Left lung (tissue), 10 donors: ENCODE results near the gene AK5. TPM values are rescaled to one million over a fixed set of nuclear protein-coding genes. Genes with fewer than 3 reads are reported as not detected.
A peak's percentile ranks its signal among the peaks of the same experiment; 100 is the strongest.

Experiments used
- ATAC-seq: fragments of 200-7000 bp; cut with Tn5 transposase; one replicate; pipeline ENCODE4 v1.9.1; 2020; ENCODE audit warnings: moderate library complexity
- DNase-seq, 4 donors: peaks; one replicate each; pipeline ENCODE4 v3.0.0-alpha.2; 2013 to 2020
- H3K27ac ChIP-seq, 2 donors: fragments of 200-600 bp; sonication (generic) in 1 of 2; one replicate each; pipeline versions ENCODE4 v1.5.0 to v1.8.0; 2020 to 2021
- H3K27me3 ChIP-seq, 2 donors: fragments of 200-600 bp; sonication (generic) in 1 of 2; one replicate each; pipeline versions ENCODE4 v1.5.0 to v1.8.0; 2020 to 2021
- H3K36me3 ChIP-seq, 2 donors: fragments of 200-600 bp; sonication (generic) in 1 of 2; one replicate each; pipeline versions ENCODE4 v1.5.0 to v1.8.0; 2020 to 2021
- H3K4me1 ChIP-seq, 2 donors: fragments of 200-600 bp; one replicate each; pipeline ENCODE4 v1.8.0; 2021
- H3K4me3 ChIP-seq, 2 donors: fragments of 200-600 bp; sonication (generic) in 1 of 2; one replicate each; pipeline versions ENCODE4 v1.5.0 to v1.8.0; 2020 to 2021; ENCODE audit warnings: mild to moderate bottlenecking in 1 of 2
- H3K9me3 ChIP-seq, 2 donors: fragments of 200-600 bp; sonication (generic) in 1 of 2; one replicate each; pipeline versions ENCODE4 v1.5.0 to v1.8.0; 2020 to 2021
- intact Hi-C, 2 donors: fragments of 100-400 bp; cut with DNase I; formaldehyde crosslinking; loops; one replicate each; pipeline versions ENCODE4 v1.11.2 to v1.14.2; 2022
- polyA plus RNA-seq, 6 donors: library from polyadenylated mRNA; unstranded; fragments of 120-200 nt; gene quantifications; one replicate each; pipeline ENCODE4 v1.2.1, GENCODE V29; 2013; ENCODE audit not compliant: insufficient read length in 6 of 6
- total RNA-seq, 2 donors: library from RNA; stranded (reverse); fragmentation: NEBNext Ultra II Directional; extraction: Animal tissue kit (Norgen Biotek cat#: 25700); gene quantifications; one replicate each; pipeline ENCODE4 v1.2.1, GENCODE V29; 2021
- TF ChIP-seq, protein P1 (sequence below), 2 donors: fragments of 200-600 bp; sonication (generic) in 1 of 2; IDR thresholded peaks; one replicate each; pipeline versions ENCODE4 v1.5.0 to v1.8.0; 2021; ENCODE audit warnings: antibody characterized with exemption in 2 of 2
- donor health status: DM: no; HTN: yes; CAD: no.
- donor health status: DM: no; HTN: no; CAD: no.

The AK5 gene
- total and polyA plus RNA-seq, 8 donors, result 0.29 to 1.4 (median 0.80) TPM

DNA sequence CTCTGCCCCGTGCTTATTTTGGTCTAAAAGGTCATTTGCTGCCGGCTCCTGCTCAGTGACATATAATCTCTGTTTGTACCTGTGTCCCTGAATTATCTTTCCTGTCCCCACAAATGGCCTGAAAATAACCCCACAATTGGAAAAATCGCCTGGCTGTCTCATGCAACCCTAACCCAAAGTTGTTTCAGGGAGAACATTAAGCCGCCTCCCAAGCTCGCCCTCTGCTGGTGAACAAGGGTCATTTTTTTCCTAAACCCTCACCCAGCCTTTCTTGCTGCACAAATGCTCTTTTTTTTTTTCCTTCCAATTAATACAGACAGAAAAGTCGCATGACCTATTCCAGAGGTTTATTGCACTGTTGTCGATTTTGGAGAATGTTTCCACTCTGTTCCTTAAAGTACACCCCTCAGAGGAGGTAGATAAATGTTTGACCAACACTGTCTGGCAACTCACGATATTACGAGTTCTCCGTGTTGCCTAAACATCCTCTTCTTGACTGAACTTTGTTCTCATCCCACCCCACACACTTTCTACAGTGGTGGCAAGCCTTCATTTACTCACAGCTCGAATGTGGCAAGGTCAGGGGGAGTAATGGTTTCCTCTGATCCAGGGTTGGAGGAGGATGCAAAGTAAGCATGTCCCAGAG lies 252.0 kb downstream of the AK5 start:
- Histone ChIP-seq H3K27ac (peak overlapping the region in 1 of 2 donors; percentile 48), H3K9me3 (peaks cover 0 to 3% of the 10 kb centered on the region in 2 donors), H3K4me3 (no peak overlapping the region), H3K4me1 (peaks cover 0 to 16% of the 10 kb centered on the region in 2 donors), H3K27me3 (no peaks in the 10 kb centered on the region), H3K36me3 (no peaks in the 10 kb centered on the region)
- peak in 3 of 4 donors; percentile 49 to 69 (median 53) for DNase-seq
- ATAC-seq, result peak; percentile 87
- TF ChIP-seq, protein P1, sequence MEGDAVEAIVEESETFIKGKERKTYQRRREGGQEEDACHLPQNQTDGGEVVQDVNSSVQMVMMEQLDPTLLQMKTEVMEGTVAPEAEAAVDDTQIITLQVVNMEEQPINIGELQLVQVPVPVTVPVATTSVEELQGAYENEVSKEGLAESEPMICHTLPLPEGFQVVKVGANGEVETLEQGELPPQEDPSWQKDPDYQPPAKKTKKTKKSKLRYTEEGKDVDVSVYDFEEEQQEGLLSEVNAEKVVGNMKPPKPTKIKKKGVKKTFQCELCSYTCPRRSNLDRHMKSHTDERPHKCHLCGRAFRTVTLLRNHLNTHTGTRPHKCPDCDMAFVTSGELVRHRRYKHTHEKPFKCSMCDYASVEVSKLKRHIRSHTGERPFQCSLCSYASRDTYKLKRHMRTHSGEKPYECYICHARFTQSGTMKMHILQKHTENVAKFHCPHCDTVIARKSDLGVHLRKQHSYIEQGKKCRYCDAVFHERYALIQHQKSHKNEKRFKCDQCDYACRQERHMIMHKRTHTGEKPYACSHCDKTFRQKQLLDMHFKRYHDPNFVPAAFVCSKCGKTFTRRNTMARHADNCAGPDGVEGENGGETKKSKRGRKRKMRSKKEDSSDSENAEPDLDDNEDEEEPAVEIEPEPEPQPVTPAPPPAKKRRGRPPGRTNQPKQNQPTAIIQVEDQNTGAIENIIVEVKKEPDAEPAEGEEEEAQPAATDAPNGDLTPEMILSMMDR (IDR thresholded peaks at IDR 0.05), result peak; percentile 66 to 67
- intact Hi-C loops, result loop anchor here in 1 of 2 donors (10.0 kb wide), 1 partner anchor 369 kb away; no protein-coding TSS in a partner anchor

DNA sequence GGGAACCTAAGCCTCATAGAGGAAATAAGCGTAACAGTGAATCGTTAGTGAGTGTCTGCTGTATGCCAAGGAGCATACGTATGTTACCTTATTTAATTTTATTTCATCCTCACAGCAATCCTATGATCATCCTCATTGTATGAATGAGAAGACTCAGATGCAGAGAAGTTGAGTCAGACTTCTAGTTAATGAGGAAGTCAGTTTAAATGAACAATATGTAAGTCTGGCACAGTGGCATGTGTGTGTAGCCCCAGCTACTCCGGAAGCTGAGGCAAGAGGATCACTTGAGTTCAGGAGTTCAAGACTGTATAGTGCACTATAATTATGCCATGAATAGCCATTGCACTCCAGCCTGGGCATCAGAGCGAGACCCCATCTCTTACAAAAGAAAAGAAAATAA lies 252.6 kb downstream of the AK5 start:
- DNase-seq, result no peak
- ATAC-seq, result peak; percentile 26

DNA sequence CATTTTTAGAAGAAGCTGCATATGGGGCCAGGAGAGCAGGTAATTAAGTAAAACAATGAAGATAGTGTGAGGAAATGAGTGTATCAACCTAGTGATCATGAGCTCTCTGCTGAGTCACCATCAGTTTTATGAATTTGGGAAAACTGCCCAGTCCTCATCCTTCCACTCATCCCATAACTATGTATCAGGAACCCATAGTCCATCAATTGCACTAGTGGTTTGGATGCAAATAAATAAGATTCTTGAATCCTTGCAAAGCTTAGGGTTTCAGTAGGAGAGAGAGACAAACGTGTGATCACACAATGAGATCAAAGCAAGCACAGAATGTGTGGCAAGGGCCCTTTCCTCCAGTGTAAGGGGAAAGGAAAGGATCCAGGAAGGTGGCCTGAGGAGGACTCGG lies 255.0 kb downstream of the AK5 start:
- Histone ChIP-seq H3K4me1 (peaks cover 8 to 23% of the 10 kb centered on the region in 2 donors), H3K9me3 (no peaks in the 10 kb centered on the region), H3K36me3 (no peaks in the 10 kb centered on the region), H3K27ac (no peak overlapping the region), H3K4me3 (no peak overlapping the region), H3K27me3 (no peaks in the 10 kb centered on the region)
- TF ChIP-seq, protein P1 (IDR thresholded peaks at IDR 0.05), result no peak
- intact Hi-C loops, result loop anchor here in 1 of 2 donors (10.0 kb wide), 1 partner anchor 372 kb away; no protein-coding TSS in a partner anchor
- ATAC-seq (no peak), DNase-seq (no peak)

More for the DNA sequence above, 252.6 kb downstream of the AK5 start:
- H3K27ac ChIP-seq, result no peak overlapping the region
- TF ChIP-seq, protein P1 (IDR thresholded peaks at IDR 0.05), result no peak
- peaks cover 0 to 3% of the 10 kb centered on the region in 2 donors for H3K9me3 ChIP-seq
- peaks cover 3 to 16% of the 10 kb centered on the region in 2 donors for H3K4me1 ChIP-seq
- no peaks in the 10 kb centered on the region for H3K27me3 ChIP-seq
- H3K4me3 ChIP-seq, result no peak overlapping the region
- intact Hi-C loops, result loop anchor here in 1 of 2 donors (10.0 kb wide), 1 partner anchor 370 kb away; no protein-coding TSS in a partner anchor
- no peaks in the 10 kb centered on the region for H3K36me3 ChIP-seq

DNA sequence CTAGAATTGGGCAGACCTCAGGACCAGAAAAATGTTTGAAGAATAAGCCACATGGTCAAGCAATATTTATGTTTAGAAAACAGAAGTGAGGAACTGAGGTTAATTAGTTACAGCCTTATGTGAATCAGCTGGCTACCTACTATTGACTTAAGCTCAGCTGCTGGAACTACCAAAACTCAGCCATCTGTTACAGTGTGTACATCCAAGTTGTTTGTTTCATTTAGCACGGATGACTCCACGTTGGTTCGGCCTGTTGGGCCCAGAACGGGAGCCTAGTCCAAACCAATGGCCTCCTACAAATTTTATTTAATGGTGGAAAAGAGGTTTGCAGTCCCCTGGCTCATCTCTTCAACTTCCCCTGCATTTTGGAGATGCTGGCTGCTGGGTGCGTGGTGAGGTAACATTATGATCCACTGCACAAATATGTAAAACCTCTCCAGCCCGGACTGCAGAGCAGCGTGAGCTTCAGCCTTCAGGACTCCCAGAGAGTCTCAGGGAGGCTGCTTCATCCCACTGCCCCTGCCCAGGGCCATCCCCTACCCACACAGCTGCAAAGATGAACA lies 257.2 kb downstream of the AK5 start:
- intact Hi-C loops, result loop anchor here in 1 of 2 donors (10.0 kb wide), 1 partner anchor 374 kb away; no protein-coding TSS in a partner anchor

More for the DNA sequence above, 257.2 kb downstream of the AK5 start:
- H3K27me3 ChIP-seq, result no peaks in the 10 kb centered on the region
- TF ChIP-seq, protein P1 (IDR thresholded peaks at IDR 0.05), result no peak
- ATAC-seq, result peak; percentile 57
- no peaks in the 10 kb centered on the region for H3K9me3 ChIP-seq
- no peaks in the 10 kb centered on the region for H3K36me3 ChIP-seq
- peak overlapping the region in 1 of 2 donors; percentile 65 for H3K27ac ChIP-seq
- H3K4me1 ChIP-seq, result peaks cover 8 to 16% of the 10 kb centered on the region in 2 donors
- peak in 1 of 4 donors; percentile 39 for DNase-seq
- H3K4me3 ChIP-seq, result no peak overlapping the region
